A549 treated with GW870086 at 1 μM for 4 hours (cell line): Measurements from ENCODE around the gene CSNK1A1. TPM values are rescaled to one million over a fixed set of nuclear protein-coding genes. Genes with fewer than 3 reads are reported as not detected.

ENCODE experiments used
- total RNA-seq: library from RNA; stranded (reverse); fragments of 200-300 nt; extraction: Qiagen RNA extraction; gene quantifications from 5 replicates; pipeline ENCODE4 v1.2.3, GENCODE V29; 2022; ENCODE audit warnings: low read depth

CSNK1A1 gene
- total RNA-seq, result 127 to 144 TPM (median 137 TPM) in 5 replicates

DNA sequence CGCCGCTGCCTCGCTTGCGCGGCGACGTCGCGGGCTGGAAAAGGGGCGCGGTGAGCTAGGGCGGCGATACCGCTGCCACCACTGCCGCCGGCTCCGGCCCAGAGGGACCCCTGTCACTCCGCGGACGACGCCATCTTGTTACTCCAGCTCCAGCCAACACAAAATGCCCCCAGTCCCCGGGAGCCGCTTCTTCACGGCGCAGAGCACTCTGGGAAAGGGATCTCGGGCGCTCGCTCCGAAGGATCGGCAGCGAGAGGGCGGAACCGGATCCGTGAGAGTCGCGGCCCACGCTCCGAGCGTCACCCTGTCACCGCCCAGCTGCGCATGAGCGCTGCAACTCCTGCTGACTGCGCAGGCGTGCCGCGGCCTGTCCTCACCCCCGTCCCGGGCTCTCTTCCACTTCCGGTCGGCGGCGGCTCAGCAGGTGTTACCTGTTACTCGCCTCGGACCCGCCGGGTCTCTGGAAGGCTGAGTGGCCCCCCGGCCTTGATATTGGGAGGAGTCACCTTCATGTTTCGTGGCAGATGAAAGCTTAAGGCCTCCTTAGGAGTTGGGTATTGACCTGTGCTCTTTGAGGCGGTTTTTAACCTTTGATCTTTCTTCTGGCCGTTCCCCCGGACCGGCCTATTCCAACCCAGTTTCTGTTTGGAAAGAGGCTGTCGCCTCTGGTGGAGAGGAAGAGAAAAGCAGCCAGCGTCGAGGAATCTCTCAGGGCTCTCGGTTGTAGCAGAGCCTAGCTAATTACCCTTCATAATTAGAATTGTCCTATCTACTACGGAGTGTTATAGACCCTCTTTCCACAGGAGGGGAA lies at the start of gene CSNK1A1:
CSNK1A1 (minus strand) TSS at position 213 of the 811 bp plus-strand sequence. CDS start 475 bp downstream, outside the sequence.

DNA sequence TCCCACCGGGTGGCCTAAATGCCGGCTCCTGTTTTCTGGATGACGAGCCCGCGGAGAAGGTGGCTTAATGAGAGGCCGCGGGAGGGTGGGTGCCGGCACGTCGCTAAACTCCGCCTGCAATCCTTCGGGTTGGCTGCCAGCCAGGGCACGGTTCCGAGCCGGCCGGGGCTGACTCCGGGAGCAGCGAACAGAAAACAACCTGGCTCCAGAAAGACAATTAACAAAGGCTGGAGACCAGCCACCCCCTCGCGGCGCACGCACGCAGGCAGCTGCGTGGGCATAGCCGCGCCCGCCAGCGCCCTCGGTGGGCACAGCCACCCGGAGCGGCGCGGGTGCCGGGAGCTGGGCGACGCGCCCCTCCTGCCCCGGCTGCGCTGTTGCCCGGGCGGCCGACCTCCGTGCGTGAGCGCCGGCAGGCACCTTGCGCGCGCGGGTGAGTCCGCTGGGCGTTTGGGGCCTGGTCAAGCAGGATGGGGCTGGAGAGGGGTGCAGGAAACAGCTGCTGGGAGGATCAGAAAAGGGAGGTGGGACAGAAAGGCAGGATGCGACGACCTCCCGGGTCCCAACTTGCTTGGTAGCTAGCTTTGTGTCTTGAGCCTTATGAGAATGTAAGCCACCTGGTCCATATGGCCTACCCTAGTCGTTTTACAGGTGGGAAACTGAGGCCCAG lies 30.1 kb upstream of the CSNK1A1 start, which contains the start of gene ARHGEF37:
ARHGEF37 (plus strand) TSS at position 307 of the 670 bp plus-strand sequence. CDS start 16,272 bp downstream, outside the sequence.

Other genes starting within 250 kb of the CSNK1A1 start
- 7.4 to 8.8 TPM (median 7.8 TPM) in 5 replicates for gene GRPEL2, start 205.9 kb downstream of the CSNK1A1 start, total RNA-seq
- 2.1 to 2.9 TPM (median 2.7 TPM) in 5 replicates for gene PCYOX1L, start 193.4 kb downstream of the CSNK1A1 start, total RNA-seq
- not detected in 5 replicates for gene IL17B, start 172.1 kb downstream of the CSNK1A1 start, total RNA-seq
- 1.3 to 1.5 TPM (median 1.4 TPM) in 5 replicates for gene ARHGEF37, start 30.1 kb upstream of the CSNK1A1 start, total RNA-seq
- 3.7 to 4.6 TPM (median 4.5 TPM) in 5 replicates for gene PPARGC1B, start 178.9 kb upstream of the CSNK1A1 start, total RNA-seq